ENCODE measurements around the gene SREBF1. TPM values are rescaled to one million over a fixed set of nuclear protein-coding genes. Genes with fewer than 3 reads are reported as not detected.

The SREBF1 gene
- polyA plus RNA-seq, 3 donors, result 7.6 to 35.9 (median 10.5) TPM

- Mint-ChIP-seq H3K27ac (no peak overlapping the region), H3K4me3 (no peak overlapping the region), H3K4me1 (peaks cover 15% of the 10 kb centered on the region), H3K36me3 (peaks cover 14 to 19% of the 10 kb centered on the region in 2 donors), H3K27me3 (ENCODE audit: low read depth in 3 of 3) (peaks cover 6 to 13% (median 8%) of the 10 kb centered on the region in 3 donors), H3K9me3 (peaks cover 0 to 2% (median 0%) of the 10 kb centered on the region in 7 donors)
- Histone ChIP-seq H3K4me3 (replicated peaks in 1 of 3; ENCODE audit: low read depth in 2 of 3, low read length in 3 of 3) (no peak overlapping the region), H4K20me1 (ENCODE audit: insufficient read depth, low read length) (peaks cover 85% of the 10 kb centered on the region), H3K4me2 (replicated peaks; ENCODE audit: extremely low read depth, low read length, poor library complexity, severe bottlenecking) (no peak overlapping the region), H3K79me2 (ENCODE audit: insufficient read depth, low read length) (peaks cover 5% of the 10 kb centered on the region), H3K27ac (ENCODE audit: low read depth in 1 of 2, low read length in 2 of 2) (no peak overlapping the region), H3K9me3 (replicated peaks in 1 of 2; ENCODE audit: control insufficient read depth in 1 of 2, insufficient read depth in 1 of 2, low read length in 2 of 2) (no peaks in the 10 kb centered on the region), H3K27me3 (ENCODE audit: control insufficient read depth in 2 of 2, insufficient read depth in 2 of 2, low read length in 2 of 2) (no peaks in the 10 kb centered on the region), H2AFZ (ENCODE audit: insufficient read depth, low read depth, low read length, poor library complexity, severe bottlenecking) (no peak overlapping the region), H3K9ac (ENCODE audit: insufficient read depth, low read length, poor library complexity, severe bottlenecking) (no peak overlapping the region), H3K36me3 (replicated peaks in 1 of 2; ENCODE audit: control insufficient read depth in 1 of 2, insufficient read depth in 2 of 2, low read length in 2 of 2) (peaks cover 16 to 19% of the 10 kb centered on the region in 2 donors), H3K4me1 (ENCODE audit: control insufficient read depth in 1 of 2, insufficient read depth in 2 of 2, low read length in 2 of 2) (peaks cover 0 to 5% of the 10 kb centered on the region in 2 donors)
- DNase-seq, result no peak
- WGBS (ENCODE audit: insufficient coverage), result 100% methylated on average over 4 of the region's 12 CpGs
- intact Hi-C loops (cut with micrococcal nuclease), result no loop called here
- no peak for TF ChIP-seq CTCF (IDR thresholded peaks at IDR 0.05)
These were observed 46.8 kb downstream of the SREBF1 start for GRCh38 chr17:17789828-17790636.

GRCh38 chr17:17789410-17789809, 47.4 kb downstream of the SREBF1 start:
- peaks cover 0 to 5% of the 10 kb centered on the region in 2 donors for H3K27me3 ChIP-seq (ENCODE audit: control insufficient read depth in 2 of 2, insufficient read depth in 2 of 2, low read length in 2 of 2)
- peaks cover 0 to 5% of the 10 kb centered on the region in 2 donors for H3K4me1 ChIP-seq (ENCODE audit: control insufficient read depth in 1 of 2, insufficient read depth in 2 of 2, low read length in 2 of 2)
- DNase-seq, result no peak
- H3K27ac ChIP-seq (ENCODE audit: low read depth in 1 of 2, low read length in 2 of 2), result no peak overlapping the region
- H3K4me3 Mint-ChIP-seq, result no peak overlapping the region
- peaks cover 8% of the 10 kb centered on the region for H3K79me2 ChIP-seq (ENCODE audit: insufficient read depth, low read length)
- H3K9ac ChIP-seq (ENCODE audit: insufficient read depth, low read length, poor library complexity, severe bottlenecking), result no peak overlapping the region
- peaks cover 86% of the 10 kb centered on the region for H4K20me1 ChIP-seq (ENCODE audit: insufficient read depth, low read length)
- no peak overlapping the region for H3K27ac Mint-ChIP-seq
- 100% methylated on average over 5 of the region's 6 CpGs for WGBS (ENCODE audit: insufficient coverage)
- H3K4me1 Mint-ChIP-seq, result peaks cover 17% of the 10 kb centered on the region
- peaks cover 13 to 14% of the 10 kb centered on the region in 2 donors for H3K36me3 Mint-ChIP-seq
- no peaks in the 10 kb centered on the region for H3K9me3 ChIP-seq (replicated peaks in 1 of 2; ENCODE audit: control insufficient read depth in 1 of 2, insufficient read depth in 1 of 2, low read length in 2 of 2)
- H3K4me2 ChIP-seq (replicated peaks; ENCODE audit: extremely low read depth, low read length, poor library complexity, severe bottlenecking), result no peak overlapping the region
- H3K4me3 ChIP-seq (replicated peaks in 1 of 3; ENCODE audit: low read depth in 2 of 3, low read length in 3 of 3), result no peak overlapping the region
- H3K36me3 ChIP-seq (replicated peaks in 1 of 2; ENCODE audit: control insufficient read depth in 1 of 2, insufficient read depth in 2 of 2, low read length in 2 of 2), result peaks cover 10 to 13% of the 10 kb centered on the region in 2 donors
- peaks cover 13 to 19% (median 14%) of the 10 kb centered on the region in 3 donors for H3K27me3 Mint-ChIP-seq (ENCODE audit: low read depth in 3 of 3)
- intact Hi-C loops (cut with micrococcal nuclease), result no loop called here
- TF ChIP-seq CTCF (IDR thresholded peaks at IDR 0.05), result no peak
- H3K9me3 Mint-ChIP-seq, result peaks cover 0 to 2% (median 0%) of the 10 kb centered on the region in 7 donors
- no peak overlapping the region for H2AFZ ChIP-seq (ENCODE audit: insufficient read depth, low read depth, low read length, poor library complexity, severe bottlenecking)

Data from CD14-positive monocyte (primary cell).